ENCODE results near the gene FAM163A. TPM values are rescaled to one million over a fixed set of nuclear protein-coding genes. Genes with fewer than 3 reads are reported as not detected.
"Not testable (repeated sequence)": the region's sequence is repeated elsewhere in the genome, so short reads cannot be mapped to it uniquely, and the experiment has no call there.

FAM163A gene
- polyA plus RNA-seq, 5 donors = 0.06 to 0.22 (median 0.10) TPM

GRCh38 chr1:179853102-179853501, 110.0 kb downstream of the FAM163A start:
- no peak for DNase-seq

- DNase-seq = not testable (repeated sequence)
Observed at GRCh38 chr1:179855831-179856230, 112.7 kb downstream of the FAM163A start.

- DNase-seq = no peak
Observed at GRCh38 chr1:179856296-179856695, 113.2 kb downstream of the FAM163A start.

- DNase-seq = no peak
Observed at GRCh38 chr1:179857009-179857408, 113.9 kb downstream of the FAM163A start.

- no peak for DNase-seq
Observed at GRCh38 chr1:179860652-179861051, 117.6 kb downstream of the FAM163A start.

- no peak for DNase-seq
Observed at GRCh38 chr1:179865377-179865776, 122.3 kb downstream of the FAM163A start.

Other genes with a start within 250 kb of the FAM163A start
- gene NPHS2, start 167.3 kb upstream of the FAM163A start, polyA plus RNA-seq (ENCODE audit: insufficient read depth in 1 of 5, insufficient read length in 5 of 5, low replicate concordance in 1 of 5) = 1 to 10 TPM in 1 of 5 donors, not detected in 4; 1.9 TPM
- gene TDRD5, start 151.5 kb upstream of the FAM163A start, polyA plus RNA-seq (ENCODE audit: insufficient read depth in 1 of 5, insufficient read length in 5 of 5, low replicate concordance in 1 of 5) = under 1 TPM; 0.19 to 0.55 (median 0.41) TPM
- gene TOR1AIP2, start 134.5 kb downstream of the FAM163A start, polyA plus RNA-seq (ENCODE audit: insufficient read depth in 1 of 5, insufficient read length in 5 of 5, low replicate concordance in 1 of 5) = 10 to 100 TPM; 28.5 to 39.7 (median 35.4) TPM
- gene TOR1AIP1, start 139.0 kb downstream of the FAM163A start, polyA plus RNA-seq (ENCODE audit: insufficient read depth in 1 of 5, insufficient read length in 5 of 5, low replicate concordance in 1 of 5) = 10 to 100 TPM; 51.1 to 72.5 (median 69.8) TPM
- 10 to 100 TPM; 19.6 to 34.6 (median 30.7) TPM for gene CEP350, start 211.5 kb downstream of the FAM163A start, polyA plus RNA-seq (ENCODE audit: insufficient read depth in 1 of 5, insufficient read length in 5 of 5, low replicate concordance in 1 of 5)